Activated effector memory CD4-positive, alpha-beta T cell treated with Interleukin-2 at 50 U/mL for 16 hours (primary cell): Measurements from ENCODE around the gene RAB44.
"Not testable (repeated sequence)": the region's sequence is repeated elsewhere in the genome, so short reads cannot be mapped to it uniquely, and the experiment has no call there.

Experiments
- DNase-seq: peaks from one replicate; pipeline ENCODE4 v3.0.0-alpha.2; 2020

RAB44 gene

DNA sequence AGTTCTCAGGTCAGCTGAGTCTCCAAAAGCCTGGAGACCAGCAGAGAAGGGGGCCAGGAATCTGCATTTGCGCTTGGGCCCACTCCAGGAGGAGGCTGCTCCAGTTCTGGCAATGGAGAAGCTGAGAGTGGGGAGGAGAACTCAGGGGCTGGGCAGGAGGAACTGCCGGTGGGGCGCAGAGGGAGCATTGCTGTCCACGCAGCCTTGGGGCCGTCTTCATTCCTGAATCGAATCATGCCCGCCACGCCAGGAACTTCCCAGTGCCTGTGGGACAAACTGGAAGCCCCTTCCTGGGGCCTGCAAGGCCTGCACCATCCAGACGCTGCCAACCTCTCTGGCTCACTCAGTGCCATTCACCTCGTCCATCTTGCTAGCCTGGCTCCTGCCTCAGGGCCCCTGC lies 16.9 kb downstream of the RAB44 start:
- DNase-seq: no peak

DNA sequence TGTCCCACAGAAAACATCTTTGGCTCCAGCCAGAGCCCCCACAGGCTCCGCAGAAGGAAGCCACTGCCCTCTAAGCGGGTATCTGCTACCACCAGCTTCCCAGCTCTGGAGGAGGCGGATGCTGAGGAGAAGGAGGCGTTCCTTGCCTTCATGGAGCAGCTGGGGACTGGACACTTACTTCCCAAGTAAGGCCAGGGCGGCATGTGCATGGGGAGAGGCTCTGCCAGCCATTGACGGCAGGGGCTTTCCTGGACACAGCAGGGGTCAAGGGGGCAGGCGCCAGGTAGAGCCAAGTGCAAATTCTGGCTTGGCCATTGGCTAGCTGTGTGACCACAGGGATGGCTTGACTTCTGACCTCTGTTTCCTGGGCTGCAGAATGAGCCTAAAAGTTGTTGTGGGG lies 17.8 kb downstream of the RAB44 start:
- DNase-seq: no peak

DNA sequence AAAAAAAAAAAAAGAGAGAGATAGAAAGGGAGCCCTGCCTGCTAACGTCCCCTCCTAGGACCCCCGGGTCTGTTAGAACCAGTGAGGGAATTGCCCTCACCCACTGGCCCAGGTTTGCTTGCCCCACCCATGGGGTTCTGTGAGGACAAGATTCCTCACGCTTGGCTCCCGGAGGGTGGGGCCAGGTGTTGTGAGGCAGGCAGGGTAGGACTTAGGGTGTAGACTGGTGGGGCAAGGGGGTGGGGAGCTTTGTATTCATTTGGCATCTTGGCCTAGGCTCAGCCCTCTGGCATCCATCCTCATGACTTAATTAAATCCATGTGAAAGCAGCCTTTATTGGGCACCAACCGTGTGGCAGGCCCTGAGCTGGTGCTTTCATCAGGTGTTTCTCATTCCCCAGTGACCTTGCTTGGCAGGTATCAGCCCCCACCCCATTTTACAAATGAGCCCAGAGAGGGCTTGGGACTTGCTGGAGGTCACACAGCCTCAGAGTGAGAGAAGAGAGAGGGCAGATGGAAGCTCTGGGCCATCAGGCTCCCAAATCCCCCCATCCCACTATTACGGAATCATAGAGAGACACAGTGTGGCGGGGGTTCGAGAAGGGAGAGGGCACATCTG lies 19.0 kb downstream of the RAB44 start:
- DNase-seq: no peak

DNA sequence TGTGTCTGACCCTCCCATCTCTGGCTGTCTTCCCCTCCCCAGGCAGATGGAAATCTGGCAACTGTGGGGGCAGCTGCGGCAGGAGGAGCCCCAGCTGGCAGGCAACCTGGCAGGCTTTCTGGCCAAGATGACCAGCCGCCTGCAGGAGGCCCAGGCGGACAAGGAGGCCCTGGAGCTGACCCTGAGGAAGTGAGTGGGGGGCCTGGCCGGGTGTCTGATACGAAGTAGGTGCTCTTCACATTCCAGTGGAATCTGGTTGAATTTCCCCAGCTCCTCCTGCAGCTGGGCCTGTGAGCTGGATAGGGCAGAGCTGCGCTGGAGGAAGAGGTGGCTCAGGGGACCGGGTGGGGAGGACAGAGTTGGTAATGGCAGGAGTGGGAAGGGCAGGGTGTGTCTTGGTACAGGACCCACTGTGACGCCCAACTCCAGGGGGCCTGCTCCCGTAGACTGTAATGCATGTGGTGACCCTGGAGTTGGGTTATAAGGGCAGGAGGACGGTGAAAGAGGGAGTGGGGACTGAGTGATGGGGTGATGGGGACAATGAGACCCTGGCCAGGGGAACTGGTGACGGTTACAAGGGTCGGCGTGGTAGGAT lies 19.7 kb downstream of the RAB44 start:
- DNase-seq: no peak

DNA sequence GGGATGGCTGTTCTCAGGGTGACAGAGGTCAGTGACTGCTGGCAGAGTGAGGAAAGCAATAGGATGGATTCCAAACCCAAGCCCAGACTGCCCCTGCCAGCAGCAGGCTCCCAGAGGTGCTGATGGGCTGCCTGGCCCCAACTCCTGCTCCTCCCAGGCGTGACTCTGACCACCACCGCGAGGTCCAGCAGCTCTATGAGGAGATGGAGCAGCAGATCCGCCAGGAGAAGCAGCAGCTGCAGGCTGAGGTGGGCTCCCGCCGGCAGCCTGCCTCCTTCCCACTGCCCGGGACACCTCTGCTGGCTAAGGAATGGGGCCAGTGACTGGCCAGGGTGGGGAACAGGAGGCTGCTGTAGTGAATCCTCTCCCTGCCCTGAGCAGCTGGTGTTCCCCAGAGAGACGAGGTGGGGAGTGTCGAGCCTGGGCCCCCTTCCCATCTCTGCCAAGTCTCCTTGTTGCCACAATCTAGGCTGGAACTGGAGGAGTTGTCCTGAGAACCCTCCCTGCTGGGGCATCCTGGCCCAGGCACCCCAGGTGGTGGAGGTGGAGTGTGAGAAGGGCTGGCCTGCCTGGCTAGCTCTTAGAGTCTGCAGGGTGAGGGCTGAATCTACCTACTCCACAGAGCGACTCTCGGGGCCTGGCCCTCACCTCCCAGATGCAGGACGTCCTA lies 20.4 kb downstream of the RAB44 start:
- DNase-seq: no peak

DNA sequence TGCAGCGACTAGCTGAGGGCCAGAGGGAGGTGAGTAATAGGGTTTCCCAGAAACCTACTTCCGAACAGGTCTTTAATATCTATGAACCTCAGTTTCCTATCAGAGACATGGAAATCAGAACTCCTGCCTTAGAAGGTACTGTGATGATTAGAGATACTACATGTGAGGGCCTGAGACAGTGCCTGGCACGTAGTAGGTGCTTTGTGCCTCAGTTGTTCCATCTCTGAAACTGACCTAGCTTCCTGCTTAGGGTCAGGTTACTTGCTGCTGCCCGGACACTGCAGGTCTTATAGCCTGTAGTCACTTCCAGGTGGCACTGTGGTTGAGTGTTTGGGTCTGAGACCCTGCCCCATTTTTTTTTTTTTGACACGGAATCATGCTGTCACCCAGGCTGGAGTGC lies 20.9 kb downstream of the RAB44 start:
- no peak for DNase-seq

DNA sequence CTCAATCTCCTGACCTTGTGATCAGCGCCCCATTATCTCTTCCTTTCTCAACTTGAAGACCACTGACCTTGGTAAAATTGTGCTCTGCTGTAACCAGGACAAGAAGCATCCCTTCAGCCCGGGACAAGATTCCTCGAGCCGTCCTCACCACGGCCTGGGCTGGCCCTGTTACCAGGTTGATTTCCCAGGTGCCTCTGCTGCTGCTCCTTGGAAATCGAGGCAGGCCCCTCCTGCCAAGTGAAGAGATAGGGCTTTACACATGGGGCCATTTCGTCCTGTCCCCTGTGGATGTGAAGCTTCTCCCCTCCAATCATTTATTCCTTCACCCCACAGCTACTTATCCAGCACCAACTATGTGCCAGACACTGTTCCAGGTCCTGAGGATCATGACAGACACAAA lies 21.5 kb downstream of the RAB44 start:
- DNase-seq: no peak

DNA sequence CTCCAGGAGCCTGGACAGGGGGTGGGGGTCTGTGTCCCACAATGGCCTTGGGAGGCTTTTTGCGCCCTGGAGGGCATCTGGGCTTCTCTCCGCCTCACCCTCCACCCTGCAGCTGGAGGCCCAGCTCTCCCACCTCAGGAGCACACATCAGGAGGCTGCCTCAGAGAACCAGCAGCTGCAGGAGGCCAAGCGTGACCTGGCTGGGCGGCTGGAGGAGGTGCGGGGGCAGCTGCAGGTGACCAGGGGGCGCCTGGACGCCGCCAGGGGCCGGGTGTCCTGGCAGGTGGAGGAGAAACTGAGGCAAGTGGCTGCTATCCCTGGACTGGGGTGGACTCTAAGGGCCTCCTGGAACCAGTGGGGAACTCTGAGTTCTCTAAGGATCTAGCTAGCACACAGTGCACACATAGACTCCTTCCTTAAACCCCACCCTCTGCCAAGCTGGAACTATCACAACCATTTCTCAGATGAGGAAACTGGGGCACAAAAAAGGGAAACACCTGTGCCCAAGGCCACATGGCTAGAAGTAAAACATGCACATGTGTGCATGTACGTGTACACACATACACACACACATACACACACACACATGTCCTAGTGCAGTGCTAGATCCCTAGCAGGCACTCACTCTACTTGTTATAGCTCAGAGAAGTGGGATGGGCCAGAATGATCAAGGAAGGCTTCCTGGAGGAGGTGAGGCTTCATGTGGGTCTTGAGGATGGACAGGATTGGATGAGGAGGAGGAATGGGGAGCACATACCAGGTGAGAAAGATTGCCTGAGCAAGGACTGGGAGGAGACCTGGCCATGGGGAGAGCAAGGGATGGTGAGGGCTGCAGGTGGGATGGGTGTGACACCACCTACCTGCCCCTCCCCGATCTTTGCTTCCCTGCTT lies 22.9 kb downstream of the RAB44 start:
- DNase-seq: no peak

DNA sequence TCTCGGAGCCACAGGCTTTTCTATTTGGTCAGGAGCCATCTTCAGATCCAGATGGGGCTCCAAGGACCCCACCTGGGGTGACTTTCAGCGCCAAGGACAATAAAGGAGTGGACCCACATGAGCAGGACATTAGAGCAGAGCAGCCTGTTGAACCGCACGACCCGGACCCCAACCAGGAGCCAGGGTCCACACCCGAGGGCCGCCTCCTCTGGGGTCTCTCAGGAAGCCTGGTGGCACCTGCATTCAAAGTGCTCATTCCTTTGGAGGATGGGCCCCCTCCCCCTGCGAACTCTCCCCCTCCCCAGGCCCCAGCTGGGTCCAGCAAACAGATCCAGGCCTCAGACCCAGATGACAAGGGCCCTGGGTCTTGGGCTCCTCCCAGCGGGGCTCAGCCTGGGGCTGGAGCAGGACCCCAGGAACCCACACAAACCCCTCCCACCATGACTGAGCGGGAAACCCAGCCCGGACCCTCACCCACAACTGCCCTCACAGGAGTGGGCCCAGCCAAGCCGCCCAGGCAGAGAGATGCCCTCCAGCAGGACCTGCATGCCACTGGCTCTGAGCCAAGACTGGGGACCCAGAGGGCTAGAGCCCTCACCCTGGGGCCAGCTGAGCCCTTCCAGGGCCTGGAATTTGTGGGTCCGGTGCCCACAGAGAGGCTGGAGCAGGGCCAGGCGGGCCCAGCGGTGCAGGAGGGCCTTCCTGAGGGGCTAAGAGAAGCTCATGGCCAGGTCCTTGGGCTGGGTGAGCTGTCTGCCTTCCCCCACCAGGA lies 23.9 kb downstream of the RAB44 start:
- no peak for DNase-seq

DNA sequence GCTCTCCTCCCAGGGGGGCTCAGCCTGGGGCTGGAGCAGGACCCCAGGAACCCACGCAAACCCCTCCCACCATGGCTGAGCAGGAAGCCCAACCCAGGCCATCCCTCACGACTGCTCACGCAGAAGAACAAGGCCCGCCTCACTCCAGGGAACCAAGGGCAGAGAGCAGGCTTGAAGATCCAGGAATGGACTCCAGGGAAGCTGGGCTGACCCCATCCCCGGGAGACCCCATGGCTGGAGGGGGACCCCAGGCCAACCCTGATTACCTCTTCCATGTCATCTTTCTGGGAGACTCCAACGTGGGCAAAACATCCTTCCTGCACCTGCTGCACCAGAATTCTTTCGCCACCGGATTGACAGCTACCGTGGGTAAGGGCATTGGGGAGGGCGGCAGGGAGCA lies 24.7 kb downstream of the RAB44 start:
- DNase-seq: no peak

DNA sequence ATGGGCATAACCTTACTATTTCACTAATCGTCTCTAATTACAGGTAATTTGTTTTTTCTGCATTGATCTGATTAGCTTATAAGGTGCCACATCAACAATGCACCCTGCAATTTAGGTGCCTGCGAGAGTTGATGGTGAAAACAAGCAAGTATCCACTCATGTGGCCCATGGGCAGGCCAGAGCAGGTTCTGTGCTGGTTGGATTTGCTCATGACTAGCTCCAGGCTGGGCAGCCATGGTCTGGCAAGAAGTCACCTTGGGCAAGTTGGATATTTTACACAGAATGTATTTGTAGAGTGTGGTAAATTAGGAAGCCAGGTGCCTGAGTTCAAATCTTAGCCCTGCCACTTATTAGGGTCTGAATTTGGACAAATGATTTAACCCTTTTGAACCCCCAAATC lies 25.3 kb downstream of the RAB44 start:
- DNase-seq: no peak

DNA sequence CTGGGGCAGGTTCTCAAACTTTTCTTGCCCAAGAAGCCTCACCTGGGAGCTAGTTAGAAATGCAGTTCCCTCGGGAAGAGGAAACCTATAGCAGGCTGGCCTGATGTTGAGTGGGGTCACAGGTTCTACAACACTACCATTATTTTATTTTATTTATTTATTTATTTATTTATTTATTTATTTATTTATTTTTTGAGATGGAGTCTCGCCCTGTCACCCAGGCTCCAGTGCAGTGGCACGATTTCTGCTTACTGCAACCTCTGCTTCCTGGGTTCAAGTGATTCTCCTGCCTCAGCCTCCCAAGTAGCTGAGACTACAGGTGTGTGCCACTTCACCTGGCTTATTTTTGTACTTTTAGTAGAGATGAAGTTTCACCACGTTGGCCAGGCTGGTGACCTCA lies 26.4 kb downstream of the RAB44 start:
- not testable (repeated sequence) for DNase-seq

DNA sequence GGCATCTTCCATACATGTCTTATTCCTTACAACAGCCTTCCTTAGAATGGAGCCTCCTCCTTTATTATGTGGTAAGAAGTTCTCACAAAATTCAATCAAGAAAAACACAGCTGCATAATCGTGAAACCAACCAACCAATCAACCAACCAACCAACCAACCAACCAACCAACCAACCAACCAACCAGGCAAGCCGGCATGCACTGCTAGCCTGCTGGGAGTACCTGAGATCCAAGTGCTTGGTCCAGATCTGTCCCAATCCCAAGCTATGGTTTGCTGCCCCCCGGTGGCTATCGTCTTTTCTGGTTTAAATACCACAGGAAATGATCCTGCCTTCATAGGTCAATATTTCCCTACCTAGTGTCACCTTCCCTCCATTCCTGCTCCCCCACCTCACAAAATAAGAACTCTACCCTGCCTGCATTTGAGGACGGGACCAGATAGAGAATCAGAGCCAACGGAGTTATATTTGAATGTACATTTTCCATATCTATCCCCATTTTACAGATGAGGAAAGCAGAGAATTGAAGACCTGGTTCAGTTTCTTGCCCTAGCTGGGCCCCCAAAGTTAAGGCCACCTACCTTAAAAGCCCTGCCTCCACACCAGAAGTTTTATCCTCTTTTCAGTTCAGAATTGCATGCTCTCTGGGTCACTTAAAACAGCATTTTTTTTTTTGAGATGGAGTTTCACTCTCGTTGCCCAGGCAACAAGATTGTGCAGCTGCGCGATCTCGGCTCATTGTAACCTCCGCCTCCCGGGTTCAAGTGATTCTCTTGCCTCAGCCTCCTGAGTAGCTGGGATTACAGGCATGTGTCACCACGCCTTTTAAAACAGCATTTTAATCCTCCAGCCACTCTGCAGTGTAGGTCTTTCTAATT lies 27.1 kb downstream of the RAB44 start:
- DNase-seq: no peak

DNA sequence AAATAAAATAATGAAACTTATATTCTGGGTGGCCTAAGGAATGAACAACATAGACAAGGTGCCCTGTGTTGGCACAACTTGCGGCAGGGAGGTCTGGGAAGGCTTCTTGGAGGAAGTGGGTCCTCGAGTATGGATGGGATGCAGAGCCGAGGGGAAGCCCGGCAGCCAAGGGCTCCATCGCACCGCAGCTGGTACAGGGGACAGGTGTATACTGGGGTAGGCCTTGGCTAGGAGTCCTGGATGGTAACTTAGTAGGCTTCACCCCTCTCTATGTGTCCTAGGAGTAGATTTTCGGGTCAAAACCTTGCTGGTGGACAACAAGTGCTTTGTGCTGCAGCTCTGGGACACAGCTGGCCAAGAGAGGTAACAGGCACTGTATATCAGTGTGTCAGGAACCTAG lies 28.0 kb downstream of the RAB44 start:
- no peak for DNase-seq

DNA sequence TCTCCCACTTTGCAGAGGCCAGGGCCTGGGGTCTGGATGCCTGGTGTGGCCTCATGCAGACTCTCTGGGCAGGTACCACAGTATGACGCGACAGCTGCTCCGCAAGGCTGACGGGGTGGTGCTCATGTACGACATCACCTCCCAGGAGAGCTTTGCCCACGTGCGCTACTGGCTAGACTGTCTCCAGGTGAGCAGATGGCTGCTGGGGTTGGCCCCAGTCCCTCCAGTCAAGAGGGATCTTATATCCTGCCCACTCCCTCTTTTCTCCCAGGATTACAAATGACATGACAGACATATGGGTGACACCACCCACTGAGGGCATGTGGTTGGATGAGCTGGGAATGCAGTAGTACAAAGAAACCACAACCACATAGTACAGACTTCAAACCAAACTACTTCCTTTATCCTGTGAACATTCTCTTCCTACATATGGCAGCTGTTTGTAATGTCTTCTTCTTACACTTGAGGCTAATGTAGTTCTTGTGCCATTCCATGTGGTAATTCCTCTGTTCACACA lies 29.9 kb downstream of the RAB44 start:
- DNase-seq: no peak

DNA sequence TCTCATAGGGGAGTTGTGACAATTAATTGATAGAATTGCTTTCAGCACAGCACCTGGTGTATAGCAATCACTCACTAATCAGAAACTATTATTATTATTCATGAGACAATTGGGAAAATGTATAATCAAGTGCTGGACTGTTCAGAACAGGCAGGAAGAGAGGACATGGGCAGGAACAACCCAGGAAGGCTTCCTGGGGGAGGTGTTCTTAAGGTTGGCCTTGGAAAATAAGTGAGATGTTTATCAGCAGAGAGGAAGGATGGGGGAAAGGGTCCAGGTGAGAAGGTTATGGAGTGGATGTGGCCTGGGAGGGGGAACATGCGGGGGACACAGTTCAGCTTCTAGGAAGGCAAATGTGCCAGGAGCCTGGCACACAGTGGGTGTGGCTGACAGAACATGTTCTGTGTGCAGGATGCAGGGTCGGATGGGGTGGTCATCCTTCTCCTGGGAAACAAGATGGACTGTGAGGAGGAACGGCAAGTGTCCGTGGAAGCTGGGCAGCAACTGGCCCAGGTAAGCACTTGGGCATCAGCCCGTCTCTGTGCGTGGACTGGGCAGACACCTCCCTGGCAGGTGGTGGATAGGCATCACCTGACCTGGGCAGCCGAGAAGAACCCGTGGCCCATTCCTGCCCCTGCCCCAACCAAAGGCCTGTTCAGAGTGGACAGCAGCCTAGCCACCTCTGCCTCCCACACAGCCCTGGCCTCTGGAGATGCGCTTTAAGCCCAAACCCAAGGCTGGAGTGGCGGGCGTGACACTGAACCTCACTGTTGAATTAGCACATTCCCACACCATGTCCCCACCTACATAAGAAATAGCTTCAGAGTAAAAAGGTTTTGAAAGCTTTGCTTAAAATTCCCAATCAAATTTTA lies 30.9 kb downstream of the RAB44 start:
- DNase-seq: no peak

DNA sequence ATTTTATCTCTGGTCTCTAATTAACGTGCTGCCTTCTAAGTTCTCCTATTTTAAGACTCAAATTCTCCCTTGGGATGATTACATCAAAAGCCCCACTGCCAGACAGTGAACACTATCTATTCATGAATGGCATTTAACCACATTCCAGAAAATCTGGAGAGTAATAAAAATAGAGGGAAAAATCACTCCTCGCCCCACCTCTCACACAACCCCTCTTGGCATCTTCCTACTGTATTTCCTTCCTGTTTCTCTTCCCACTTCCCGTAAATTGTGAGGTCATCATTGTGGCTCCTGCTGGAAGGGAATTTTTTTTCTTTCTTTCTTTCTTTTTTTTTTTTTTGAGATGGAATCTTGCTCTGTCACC lies 31.5 kb downstream of the RAB44 start:
- no peak for DNase-seq

DNA sequence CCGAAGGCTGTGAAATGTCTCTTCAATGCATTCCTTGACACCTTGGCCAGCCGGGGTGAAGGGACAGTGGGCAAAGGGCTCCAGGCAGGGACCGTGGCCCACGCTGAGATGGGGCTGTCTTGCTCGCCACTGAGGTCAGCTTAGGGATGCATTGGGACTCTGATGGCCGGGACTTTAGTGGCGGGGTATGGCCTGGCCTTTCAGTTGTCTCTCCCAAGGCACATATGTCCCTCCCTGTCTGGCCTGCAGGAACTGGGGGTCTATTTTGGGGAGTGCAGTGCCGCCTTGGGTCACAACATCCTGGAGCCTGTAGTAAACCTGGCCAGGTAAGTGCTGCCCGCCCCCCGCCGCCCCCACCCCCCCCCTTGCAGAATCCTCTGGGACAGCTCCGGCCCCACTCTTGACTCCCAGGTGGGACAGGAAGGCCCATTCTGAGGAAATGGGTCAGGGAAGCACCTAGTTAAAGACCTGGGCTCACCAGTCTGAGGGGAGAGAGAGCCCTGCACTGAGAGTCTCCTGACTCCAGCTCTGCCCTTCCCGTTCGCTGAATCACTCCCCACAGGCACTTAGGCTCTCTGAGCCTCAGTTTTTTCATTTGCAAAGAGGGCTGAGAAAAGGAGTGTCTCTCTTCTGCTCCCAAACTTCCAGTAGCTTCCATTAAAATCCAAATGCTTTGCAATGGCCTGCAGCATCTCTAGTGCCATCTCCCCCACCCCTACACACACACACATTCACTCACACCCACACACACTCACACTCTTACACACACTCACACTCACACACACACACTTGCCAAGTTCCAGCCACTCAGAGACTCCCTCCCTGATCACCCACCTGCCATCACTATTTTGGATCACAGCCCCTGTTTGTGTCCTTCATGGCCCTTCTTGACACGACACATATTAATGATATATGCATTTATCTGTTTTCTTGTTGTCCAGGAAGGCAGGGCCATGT lies 33.1 kb downstream of the RAB44 start:
- no peak for DNase-seq

DNA sequence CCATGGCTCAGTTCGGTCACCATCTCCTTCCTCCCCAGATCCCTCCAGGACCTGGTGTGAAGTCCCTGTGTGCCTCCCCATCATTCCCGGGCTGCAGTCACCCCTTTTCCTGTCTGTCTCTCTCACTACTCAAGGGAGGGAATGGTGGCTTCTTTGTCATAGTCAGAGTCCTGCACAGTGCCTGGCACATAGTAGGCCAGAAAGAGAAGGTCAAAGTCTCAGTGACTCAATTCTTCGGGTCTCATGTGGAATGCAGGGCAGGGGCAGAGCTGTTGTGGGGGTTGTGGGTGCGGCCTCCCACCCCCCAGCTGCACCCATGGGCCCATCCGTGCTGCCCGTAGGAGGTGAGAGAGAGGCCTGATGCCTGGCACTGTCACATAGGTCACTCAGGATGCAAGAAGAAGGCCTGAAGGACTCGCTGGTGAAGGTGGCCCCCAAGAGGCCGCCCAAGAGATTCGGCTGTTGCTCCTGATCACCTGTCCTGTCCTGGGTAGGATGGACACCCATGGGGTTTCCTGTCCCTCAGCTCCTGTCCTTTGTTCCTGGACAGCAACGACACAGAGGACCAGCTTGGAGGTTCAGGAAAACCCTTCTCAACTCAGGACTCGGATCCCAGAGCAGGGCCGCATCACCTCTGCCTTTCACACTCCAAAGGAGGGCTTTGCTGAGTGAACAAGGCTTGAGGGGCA lies 34.1 kb downstream of the RAB44 start:
- DNase-seq: no peak
